ENCODE results near the gene NLGN4X. TPM values are rescaled to one million over a fixed set of nuclear protein-coding genes. Genes with fewer than 3 reads are reported as not detected.
A peak's percentile ranks its signal among the peaks of the same experiment; 100 is the strongest.

The NLGN4X gene
- total and polyA plus RNA-seq, 9 donors: 14.7 to 52.8 (median 45.2) TPM

GRCh38 chrX:6012357-6012756, 216.3 kb downstream of the NLGN4X start:
- no peak overlapping the region for H3K27ac ChIP-seq
- no peak for TF ChIP-seq CTCF (IDR thresholded peaks at IDR 0.05)
- no peak for TF ChIP-seq EP300 (IDR thresholded peaks at IDR 0.05)
- TF ChIP-seq POLR2A (IDR thresholded peaks at IDR 0.05): no peak
- H3K27me3 ChIP-seq: no peaks in the 10 kb centered on the region
- no peaks in the 10 kb centered on the region for H3K4me1 ChIP-seq (ENCODE audit: insufficient read depth)
- no peaks in the 10 kb centered on the region for H3K36me3 ChIP-seq
- H3K9me3 ChIP-seq: no peaks in the 10 kb centered on the region
- WGBS, 3 donors: 84 to 96% (median 86%) methylated on average over 2 of the region's 2 CpGs
- H3K4me3 ChIP-seq: no peak overlapping the region
- intact Hi-C loops (cut with DNase I): no loop called here
- no peak for DNase-seq

DNA sequence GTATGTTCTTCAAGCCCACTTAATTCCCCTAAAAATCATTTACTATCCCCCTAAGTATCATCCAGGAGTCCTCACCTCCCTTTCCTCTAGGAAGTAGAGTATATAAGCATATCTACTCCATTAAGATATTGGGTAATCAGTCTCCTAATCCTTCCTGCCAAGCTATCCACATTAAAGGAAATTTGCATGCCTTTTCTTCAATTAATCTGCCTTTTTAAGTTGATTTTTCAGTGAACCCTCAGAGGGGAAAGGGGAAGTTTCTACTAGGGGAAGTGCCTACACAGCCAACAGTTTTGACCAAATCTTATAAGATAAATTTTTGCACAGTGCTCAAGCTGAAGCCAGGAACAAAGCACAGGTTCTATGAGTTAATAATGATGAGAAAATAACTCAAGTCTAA, 222.8 kb downstream of the NLGN4X start:
- no peak for DNase-seq
- peaks cover 8% of the 10 kb centered on the region for H3K4me1 ChIP-seq (ENCODE audit: insufficient read depth)
- no peaks in the 10 kb centered on the region for H3K27me3 ChIP-seq
- no peaks in the 10 kb centered on the region for H3K9me3 ChIP-seq
- H3K27ac ChIP-seq: no peak overlapping the region
- H3K36me3 ChIP-seq: no peaks in the 10 kb centered on the region
- TF ChIP-seq CTCF (IDR thresholded peaks at IDR 0.05): no peak
- no peak for TF ChIP-seq POLR2A (IDR thresholded peaks at IDR 0.05)
- TF ChIP-seq EP300 (IDR thresholded peaks at IDR 0.05): no peak
- intact Hi-C loops (cut with DNase I): no loop called here
- no peak overlapping the region for H3K4me3 ChIP-seq

- TF ChIP-seq POLR2A (IDR thresholded peaks at IDR 0.05) (no peak), EP300 (IDR thresholded peaks at IDR 0.05) (no peak), CTCF (IDR thresholded peaks at IDR 0.05) (no peak)
- Histone ChIP-seq H3K36me3 (no peaks in the 10 kb centered on the region), H3K27me3 (no peaks in the 10 kb centered on the region), H3K4me1 (ENCODE audit: insufficient read depth) (peaks cover 8% of the 10 kb centered on the region), H3K4me3 (no peak overlapping the region), H3K9me3 (no peaks in the 10 kb centered on the region), H3K27ac (no peak overlapping the region)
- DNase-seq: no peak
- 33 to 48% (median 40%) methylated on average over 4 of the region's 4 CpGs for WGBS, 3 donors
- intact Hi-C loops (cut with DNase I): no loop called here
Observed at GRCh38 chrX:6004529-6004928, 224.1 kb downstream of the NLGN4X start.

DNA sequence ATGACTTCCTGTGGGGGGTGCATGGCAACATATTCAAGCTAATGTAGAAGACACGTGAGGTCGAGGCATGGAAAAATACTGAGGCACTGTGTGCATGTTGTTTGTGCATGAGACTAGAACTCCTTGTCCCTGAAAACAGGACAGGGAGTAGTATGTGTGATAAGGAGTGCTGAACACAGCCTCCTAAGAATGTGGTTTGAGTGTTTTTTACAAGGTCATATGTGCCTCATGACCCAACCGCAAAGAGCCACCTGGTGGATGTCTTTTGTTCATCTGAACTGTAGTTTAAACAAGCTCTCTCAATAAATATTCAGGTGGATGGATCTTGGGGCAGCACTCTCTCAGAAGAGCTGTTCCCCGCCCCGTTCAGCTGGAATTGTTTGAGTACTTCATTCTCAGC, 226.6 kb downstream of the NLGN4X start:
- intact Hi-C loops (cut with DNase I): no loop called here
- H3K27ac ChIP-seq: peak overlapping the region in 1 of 2 donors; percentile 38
- no peak overlapping the region for H3K4me3 ChIP-seq
- peaks cover 8% of the 10 kb centered on the region for H3K4me1 ChIP-seq (ENCODE audit: insufficient read depth)
- WGBS, 3 donors: 27 to 61% (median 39%) methylated on average over 5 of the region's 5 CpGs
- H3K9me3 ChIP-seq: no peaks in the 10 kb centered on the region
- H3K27me3 ChIP-seq: no peaks in the 10 kb centered on the region
- H3K36me3 ChIP-seq: no peaks in the 10 kb centered on the region
- peak in 2 of 3 donors; percentile 11 to 20 for TF ChIP-seq CTCF (IDR thresholded peaks at IDR 0.05)
- TF ChIP-seq POLR2A (IDR thresholded peaks at IDR 0.05): no peak
- peak in 4 of 5 donors; percentile 22 to 56 (median 34) for DNase-seq

DNA sequence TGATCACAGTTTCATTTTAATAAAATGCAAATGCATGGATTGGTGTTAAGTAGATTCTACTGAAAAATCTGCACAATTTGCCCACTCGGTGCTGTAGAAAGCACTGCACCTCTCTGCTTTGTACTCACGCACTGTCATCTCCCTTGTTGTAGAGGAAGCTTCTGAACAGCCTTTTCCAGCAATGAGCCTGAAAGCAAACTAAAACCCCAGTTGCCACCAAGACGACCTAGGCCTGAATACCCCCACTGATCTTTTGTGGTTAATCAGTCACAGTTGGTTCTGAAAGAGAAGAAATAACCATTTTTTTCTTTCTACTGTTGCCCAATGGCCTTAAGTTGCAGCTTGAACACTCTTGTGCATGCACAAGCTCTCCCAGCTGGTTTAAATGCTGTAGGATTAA, 229.8 kb downstream of the NLGN4X start:
- intact Hi-C loops (cut with DNase I): no loop called here
- WGBS, 3 donors: 53 to 66% (median 63%) methylated on average over 3 of the region's 3 CpGs
- DNase-seq: no peak
- no peak overlapping the region for H3K4me3 ChIP-seq
- TF ChIP-seq POLR2A (IDR thresholded peaks at IDR 0.05) (no peak), EP300 (IDR thresholded peaks at IDR 0.05) (no peak), CTCF (IDR thresholded peaks at IDR 0.05) (no peak)
- H3K36me3 ChIP-seq: no peaks in the 10 kb centered on the region
- peaks cover 5% of the 10 kb centered on the region for H3K4me1 ChIP-seq (ENCODE audit: insufficient read depth)
- no peak overlapping the region for H3K27ac ChIP-seq
- H3K9me3 ChIP-seq: no peaks in the 10 kb centered on the region
- H3K27me3 ChIP-seq: no peaks in the 10 kb centered on the region
